Bronchial epithelial cell (primary cell): ENCODE results near the gene TGFA. TPM values are rescaled to one million over a fixed set of nuclear protein-coding genes. Genes with fewer than 3 reads are reported as not detected.

ENCODE experiments used
- DNase-seq: peaks from one replicate; pipeline ENCODE4 v3.0.0-alpha.2; 2010; ENCODE audit warnings: low read depth
- FAIRE-seq: peaks from 2 replicates; lab custom pipeline; 2011; peaks lifted over from hg19 to GRCh38; lab: Jason Lieb, UNC
- H3K27me3 ChIP-seq: 2 replicates; pipeline ENCODE4 v1.5.1; 2011; ENCODE audit warnings: low read length; ENCODE audit not compliant: control insufficient read depth, insufficient read depth
- H3K36me3 ChIP-seq: 2 replicates; pipeline ENCODE4 v1.5.1; 2011; ENCODE audit warnings: low read length; ENCODE audit not compliant: control insufficient read depth, insufficient read depth
- H3K4me3 ChIP-seq: 2 replicates; pipeline ENCODE4 v1.5.1; 2011; ENCODE audit warnings: mild to moderate bottlenecking, low read depth, low read length, control low read depth
- total RNA-seq: library from RNA; depleted of rRNA; stranded (reverse); fragments of >200 nt; gene quantifications from 2 replicates; pipeline ENCODE4 v1.2.1, GENCODE V29; 2014
- TF ChIP-seq, protein P1 (sequence below): IDR thresholded peaks from 2 replicates; pipeline ENCODE4 v1.5.1; 2011; ENCODE audit warnings: mild to moderate bottlenecking, moderate library complexity, low read length, control low read depth, inconsistent platforms; ENCODE audit not compliant: insufficient read depth, severe bottlenecking

TGFA gene
- total RNA-seq, 1 donor from 2014 or later: 85.3 TPM

DNA sequence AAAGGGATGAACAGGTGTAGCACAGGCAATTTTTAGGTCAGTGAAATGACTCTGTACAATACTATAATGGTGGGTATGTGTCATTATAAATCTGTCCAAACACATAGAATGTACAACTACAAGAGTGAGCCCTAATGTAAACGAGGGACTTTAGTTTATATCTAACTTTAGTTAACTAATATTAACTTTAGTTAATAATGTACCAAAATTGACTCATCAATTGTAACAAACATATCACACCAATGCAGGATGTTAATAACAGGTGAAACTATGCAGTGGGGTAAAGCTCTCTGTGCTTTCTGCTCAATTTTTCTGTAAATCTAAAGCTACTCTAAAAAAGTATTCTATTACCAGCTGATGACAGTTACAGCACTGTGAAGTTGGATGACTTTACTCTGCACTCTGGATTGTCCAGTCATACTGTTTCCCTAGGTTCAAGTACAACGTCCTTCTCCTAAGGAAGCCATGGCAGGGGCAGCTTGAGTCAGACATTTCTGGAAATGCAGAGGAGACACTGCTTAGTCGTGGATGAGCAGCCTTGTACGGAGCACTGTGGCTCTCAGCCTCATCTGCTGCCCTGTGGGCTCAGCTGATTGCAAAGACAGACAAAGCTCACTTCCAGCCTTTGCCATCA, 26.1 kb downstream of the TGFA start:
- H3K36me3 ChIP-seq: no peaks in the 10 kb centered on the region
- no peak for FAIRE-seq

DNA sequence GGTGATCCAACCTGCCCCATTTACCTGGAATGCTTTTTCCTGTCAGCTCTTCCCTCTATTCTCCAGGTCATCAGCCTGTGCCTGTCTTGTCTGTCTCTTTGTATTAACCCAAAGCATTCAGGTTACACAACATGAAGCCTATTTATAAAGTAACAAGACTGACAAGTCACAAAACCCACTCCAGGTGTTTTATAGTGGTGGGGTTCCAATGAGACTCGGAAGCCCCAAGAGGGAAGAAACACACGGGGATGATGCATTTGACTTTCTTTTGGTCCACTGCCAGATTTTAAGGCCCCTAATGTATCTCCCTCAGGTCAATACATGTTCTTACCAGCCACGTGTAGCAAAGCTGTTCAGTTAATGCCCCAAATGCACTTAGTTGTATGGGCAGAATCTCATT, 27.5 kb downstream of the TGFA start:
- no peak overlapping the region for H3K4me3 ChIP-seq

More for the DNA sequence above, 26.1 kb downstream of the TGFA start:
- TF ChIP-seq, protein P1, sequence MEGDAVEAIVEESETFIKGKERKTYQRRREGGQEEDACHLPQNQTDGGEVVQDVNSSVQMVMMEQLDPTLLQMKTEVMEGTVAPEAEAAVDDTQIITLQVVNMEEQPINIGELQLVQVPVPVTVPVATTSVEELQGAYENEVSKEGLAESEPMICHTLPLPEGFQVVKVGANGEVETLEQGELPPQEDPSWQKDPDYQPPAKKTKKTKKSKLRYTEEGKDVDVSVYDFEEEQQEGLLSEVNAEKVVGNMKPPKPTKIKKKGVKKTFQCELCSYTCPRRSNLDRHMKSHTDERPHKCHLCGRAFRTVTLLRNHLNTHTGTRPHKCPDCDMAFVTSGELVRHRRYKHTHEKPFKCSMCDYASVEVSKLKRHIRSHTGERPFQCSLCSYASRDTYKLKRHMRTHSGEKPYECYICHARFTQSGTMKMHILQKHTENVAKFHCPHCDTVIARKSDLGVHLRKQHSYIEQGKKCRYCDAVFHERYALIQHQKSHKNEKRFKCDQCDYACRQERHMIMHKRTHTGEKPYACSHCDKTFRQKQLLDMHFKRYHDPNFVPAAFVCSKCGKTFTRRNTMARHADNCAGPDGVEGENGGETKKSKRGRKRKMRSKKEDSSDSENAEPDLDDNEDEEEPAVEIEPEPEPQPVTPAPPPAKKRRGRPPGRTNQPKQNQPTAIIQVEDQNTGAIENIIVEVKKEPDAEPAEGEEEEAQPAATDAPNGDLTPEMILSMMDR: no peak
- Histone ChIP-seq H3K27me3 (no peaks in the 10 kb centered on the region), H3K4me3 (no peak overlapping the region)
- DNase-seq: peak; percentile 40

DNA sequence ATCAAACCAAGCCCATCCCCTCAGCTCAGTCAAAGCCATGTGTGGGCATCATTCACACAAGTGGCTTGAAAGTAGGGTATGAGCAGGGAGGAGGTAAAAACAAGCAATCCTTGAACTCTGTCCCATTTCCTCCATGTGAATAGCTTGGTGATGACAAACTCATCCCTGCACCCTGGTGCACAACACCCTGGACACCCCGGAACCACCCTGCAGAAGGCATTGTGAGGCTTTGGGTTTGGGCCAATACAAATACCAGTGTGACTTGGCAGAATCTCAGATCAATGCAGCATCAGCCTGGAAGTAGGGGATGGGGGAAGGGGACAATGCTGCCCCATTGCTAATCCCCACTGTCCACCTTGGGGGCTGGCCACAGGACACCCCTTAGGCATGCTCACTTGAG, 28.6 kb downstream of the TGFA start:
- H3K36me3 ChIP-seq: no peaks in the 10 kb centered on the region
- no peaks in the 10 kb centered on the region for H3K27me3 ChIP-seq
- peak; percentile 82 for DNase-seq
- TF ChIP-seq, protein P1: no peak
- FAIRE-seq: peak; percentile 72
- no peak overlapping the region for H3K4me3 ChIP-seq

More for the DNA sequence above, 27.5 kb downstream of the TGFA start:
- Histone ChIP-seq H3K27me3 (no peaks in the 10 kb centered on the region), H3K36me3 (no peaks in the 10 kb centered on the region)
- TF ChIP-seq, protein P1: no peak
- DNase-seq (peak; percentile 25), FAIRE-seq (no peak)

DNA sequence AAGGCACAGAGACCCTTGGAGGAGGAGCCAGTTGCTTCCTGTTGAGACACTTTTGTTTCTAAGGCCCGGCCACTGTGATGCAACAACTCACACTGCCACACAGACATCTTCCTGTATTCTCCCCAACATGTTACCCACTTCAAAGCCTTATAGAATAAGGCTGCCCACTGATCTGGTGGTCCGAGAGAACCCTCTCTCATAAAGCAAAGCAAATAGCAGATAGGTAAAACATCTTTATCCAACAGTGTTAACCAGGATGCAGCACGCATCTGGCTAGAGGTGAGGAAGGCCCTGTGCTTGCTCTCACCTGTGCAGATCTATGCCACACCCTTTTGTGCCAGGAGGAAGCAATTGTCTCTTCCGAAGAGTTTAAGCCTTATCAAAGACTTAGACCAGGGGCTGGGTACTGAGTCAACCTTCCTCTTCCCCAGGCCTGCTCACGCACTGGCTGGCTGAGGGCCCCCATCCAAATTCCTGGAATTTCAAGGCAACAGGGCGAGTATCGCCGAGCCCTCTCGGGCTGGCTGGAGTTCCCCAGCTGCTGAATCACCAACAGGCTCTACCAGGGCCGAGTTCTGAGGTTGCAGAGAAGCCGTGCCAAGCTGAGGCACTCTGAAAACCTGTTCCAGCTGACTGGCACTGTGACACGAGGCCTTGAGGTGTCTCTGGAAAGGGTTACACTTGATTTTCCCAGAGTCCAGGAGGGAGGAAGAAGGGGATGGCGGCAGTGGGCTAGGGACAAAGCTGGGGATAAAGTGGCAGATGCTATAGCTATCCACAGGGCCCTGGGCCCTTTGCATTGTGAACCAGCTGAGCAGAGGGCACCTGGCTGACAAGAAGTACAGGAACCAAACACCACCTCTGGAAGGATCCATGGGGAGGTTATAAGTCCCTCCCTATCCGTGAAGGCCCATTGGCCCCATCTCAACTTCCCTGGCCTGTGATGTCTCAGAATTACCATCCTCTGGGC, 29.3 kb downstream of the TGFA start:
- TF ChIP-seq, protein P1: no peak
- no peak overlapping the region for H3K4me3 ChIP-seq
- H3K36me3 ChIP-seq: no peaks in the 10 kb centered on the region
- peak; percentile 94 for FAIRE-seq
- peak; percentile 98 for DNase-seq
- no peaks in the 10 kb centered on the region for H3K27me3 ChIP-seq

DNA sequence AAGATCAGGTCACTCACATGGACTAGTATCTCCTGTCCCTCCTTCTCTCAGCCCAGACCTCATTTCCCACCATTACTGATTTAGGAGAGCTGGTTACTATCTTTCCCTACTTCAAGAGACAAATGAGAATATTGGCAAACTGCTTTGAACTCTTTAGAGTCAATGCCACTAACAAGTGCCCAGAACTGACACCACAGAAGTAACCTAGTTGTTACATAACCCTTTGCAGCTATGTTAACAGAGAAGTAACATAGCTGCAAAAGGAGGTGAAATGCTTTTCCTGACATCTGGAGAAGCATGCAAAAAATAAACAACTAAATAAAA, 30.0 kb downstream of the TGFA start:
- H3K4me3 ChIP-seq: no peak overlapping the region
- DNase-seq: no peak
- H3K36me3 ChIP-seq: no peaks in the 10 kb centered on the region
- TF ChIP-seq, protein P1: no peak
- FAIRE-seq: no peak
- H3K27me3 ChIP-seq: no peaks in the 10 kb centered on the region
